HepG2 (cell line): Measurements from ENCODE around the gene CD320. TPM values are rescaled to one million over a fixed set of nuclear protein-coding genes. Genes with fewer than 3 reads are reported as not detected.

Experiments used
- ATAC-seq: fragments of 200-7000 bp; cut with Tn5 transposase; 3 replicates; pipeline ENCODE4 v1.9.1; 2020; ENCODE audit warnings: mild to moderate bottlenecking, moderate library complexity
- BruUV-seq: library from RNA; stranded (reverse); fragments of 400-500 nt; replicated peaks from 2 replicates; lab custom pipeline; 2021; lab: Mats Ljungman, UMichigan
- CTCF ChIA-PET: fragments of 300-600 bp; formaldehyde crosslinking; extraction: SDS; loops from one replicate; lab custom pipeline; 2021; ENCODE audit warnings: low total read pairs, inconsistent platforms, low intra/inter-chr PET ratio; lab: Yijun Ruan, JAX
- POLR2A ChIA-PET: fragments of 350-600 bp; sonication (Branson Sonifier 250); formaldehyde crosslinking; loops from one replicate; lab custom pipeline; 2020; ENCODE audit warnings: antibody characterized with exemption, inconsistent platforms; lab: Yijun Ruan, JAX
- DNase-seq: peaks from one replicate; pipeline ENCODE4 v3.0.0-alpha.2; 2015; ENCODE audit warnings: low spot score
- FAIRE-seq: peaks from 3 replicates; lab custom pipeline; 2011; peaks lifted over from hg19 to GRCh38; lab: Jason Lieb, UNC
- H2AFZ ChIP-seq: one replicate; pipeline ENCODE4 v1.6.1; 2011; ENCODE audit warnings: low read length, inconsistent platforms
- H3K27ac ChIP-seq: fragments of 300-600 bp; 3 replicates; pipeline ENCODE4 v1.8.0; 2011; ENCODE audit warnings: mixed run types, mild to moderate bottlenecking, mixed read lengths, low read length, inconsistent platforms; ENCODE audit not compliant: insufficient read depth; ENCODE audit errors: extremely low read length
- H3K27me3 ChIP-seq, 2 experiments: fragments of 200-600 bp in 1 of 2; 2 replicates in 1 of 2; 3 replicates in 1 of 2; pipeline versions ENCODE4 v1.6.0 to v1.8.0; 2011; ENCODE audit warnings: low read length in 2 of 2, mild to moderate bottlenecking in 2 of 2, moderate library complexity in 2 of 2, inconsistent platforms in 1 of 2; ENCODE audit not compliant: insufficient read depth in 2 of 2, control insufficient read depth in 1 of 2
- H3K36me3 ChIP-seq, 2 experiments: fragments of 200-600 bp in 1 of 2; replicated peaks in 1 of 2; 2 replicates in 1 of 2; 3 replicates in 1 of 2; pipeline versions ENCODE4 v1.5.1 to v1.8.0; 2011; ENCODE audit warnings: low read length in 2 of 2, inconsistent platforms in 1 of 2; ENCODE audit not compliant: insufficient read depth in 2 of 2, control insufficient read depth in 1 of 2
- H3K4me1 ChIP-seq: 2 replicates; pipeline ENCODE4 v1.5.1; 2012; ENCODE audit warnings: low read length, inconsistent platforms; ENCODE audit not compliant: insufficient read depth
- H3K4me2 ChIP-seq: 2 replicates; pipeline ENCODE4 v1.6.0; 2011; ENCODE audit warnings: low read depth, low read length, inconsistent platforms
- H3K4me3 ChIP-seq, 3 experiments: fragments of 200-600 bp in 1 of 3; sonication (generic), shearing (Covaris generic) in 1 of 3; replicated peaks in 1 of 3; 2 replicates each; pipeline ENCODE4 v1.5.1; 2011 to 2016; ENCODE audit warnings: low read length in 3 of 3, inconsistent platforms in 2 of 3, low read depth in 2 of 3, mild to moderate bottlenecking in 2 of 3, control low read depth in 1 of 3, mixed read lengths in 1 of 3; ENCODE audit not compliant: insufficient read depth in 1 of 3
- H3K79me2 ChIP-seq: one replicate; pipeline ENCODE4 v1.6.1; 2011; ENCODE audit warnings: low read length, inconsistent platforms; ENCODE audit not compliant: insufficient read depth
- H3K9ac ChIP-seq: 2 replicates; pipeline ENCODE4 v1.6.0; 2011; ENCODE audit warnings: mild to moderate bottlenecking, low read depth, low read length, inconsistent platforms; ENCODE audit not compliant: insufficient read depth
- H3K9me3 ChIP-seq: 2 replicates; pipeline ENCODE4 v1.5.1; 2012; ENCODE audit warnings: mild to moderate bottlenecking, low read length
- H4K20me1 ChIP-seq: 2 replicates; pipeline ENCODE4 v1.6.0; 2011; ENCODE audit warnings: inconsistent platforms, mild to moderate bottlenecking, low read length, moderate library complexity; ENCODE audit not compliant: insufficient read depth
- AGO2 ChIP-seq: fragments of 200-400 bp; formaldehyde crosslinking; optimal IDR thresholded peaks from 2 replicates; pipeline ENCODE3; 2017; ENCODE audit warnings: mild to moderate bottlenecking, low read depth, low read length, moderate library complexity
- ELF4 ChIP-seq: sonication (generic); formaldehyde crosslinking; IDR thresholded peaks from 2 replicates; pipeline ENCODE4 v1.5.0; 2020; ENCODE audit warnings: missing genetic modification reagents, mild to moderate bottlenecking, moderate library complexity, borderline replicate concordance
- ERF ChIP-seq: IDR thresholded peaks from 2 replicates; pipeline ENCODE4 v1.6.1; 2018; ENCODE audit warnings: missing biosample characterization, missing genetic modification reagents
- POLR2A ChIP-seq, 2 experiments: IDR thresholded peaks; 2 replicates each; pipeline ENCODE4 v1.6.1; 2011; ENCODE audit warnings: low read depth in 2 of 2, low read length in 2 of 2, mild to moderate bottlenecking in 1 of 2, moderate library complexity in 1 of 2; ENCODE audit not compliant: insufficient read depth in 1 of 2
- RBFOX2 ChIP-seq: fragments of 200-400 bp; formaldehyde crosslinking; IDR thresholded peaks from 2 replicates; pipeline ENCODE4 v1.6.1; 2017; ENCODE audit warnings: low read depth, mild to moderate bottlenecking, low read length
- REL ChIP-seq: sonication (generic); formaldehyde crosslinking; conservative IDR thresholded peaks from 2 replicates; pipeline ENCODE4 v1.8.0; 2022; ENCODE audit warnings: mild to moderate bottlenecking, missing genetic modification reagents, moderate library complexity
- SSRP1 ChIP-seq: IDR thresholded peaks from 2 replicates; pipeline ENCODE4 v1.6.1; 2016; ENCODE audit warnings: control low read depth
- THAP9 ChIP-seq: sonication (generic); formaldehyde crosslinking; IDR thresholded peaks from 2 replicates; pipeline ENCODE4; 2020; ENCODE audit warnings: missing genetic modification reagents, mild to moderate bottlenecking, borderline replicate concordance
- ZFAT ChIP-seq: sonication (generic); formaldehyde crosslinking; conservative IDR thresholded peaks from 2 replicates; pipeline ENCODE4 v1.8.1; 2023; ENCODE audit warnings: missing genetic modification reagents, inconsistent platforms
- ZNF3 ChIP-seq: IDR thresholded peaks from 2 replicates; pipeline ENCODE4 v1.7.0; 2017; ENCODE audit warnings: inconsistent platforms
- ZNF503 ChIP-seq: sonication (generic); formaldehyde crosslinking; IDR thresholded peaks from 2 replicates; pipeline ENCODE4 v1.4.0; 2020; ENCODE audit warnings: missing genetic modification reagents
- ZNF788 ChIP-seq: sonication (generic); formaldehyde crosslinking; IDR thresholded peaks from 2 replicates; pipeline ENCODE4 v1.5.0; 2020; ENCODE audit warnings: mild to moderate bottlenecking, missing genetic modification reagents, borderline replicate concordance
- WGBS: methylation state at CpG from one replicate; pipeline ENCODE4 v1.1.6; 2017; ENCODE audit warnings: low lambda C conversion rate; 5-methylcytosine and 5-hydroxymethylcytosine counted together
- in situ Hi-C: cut with HindIII; loops from 2 replicates; pipeline ENCODE4 v1.10.0; 2017; ENCODE audit warnings: low pct_unique_long_range_greater_than_20kb; ENCODE audit not compliant: extremely low pct_ligation_motif_present
- intact Hi-C: fragments of 100-400 bp; cut with micrococcal nuclease; formaldehyde crosslinking; loops from one replicate; pipeline ENCODE4 v1.10.0; 2022; ENCODE audit not compliant: unreplicated experiment
- polyA plus RNA-seq, 8 experiments: library from polyadenylated mRNA; depleted of rRNA in 3 of 8; stranded (reverse) in 7 of 8; unstranded in 1 of 8; fragments of >200 nt; fragmentation: Illumina TruSeq in 4 of 8; extraction: Trizol in 4 of 8; gene quantifications; 2 replicates each; pipeline versions ENCODE4 v1.2.1 to v1.2.3, GENCODE V29; 2011 to 2016; ENCODE audit warnings: low read depth in 4 of 8, missing spikeins in 1 of 8, mixed read lengths in 1 of 8; ENCODE audit not compliant: insufficient read depth in 1 of 8
- total RNA-seq, 5 experiments: library from RNA; depleted of rRNA; stranded (reverse); fragments of >200 nt; fragmentation: Illumina TruSeq; extraction: Trizol; gene quantifications; 2 replicates each; pipeline ENCODE4 v1.2.3, GENCODE V29; 2016; ENCODE audit warnings: low read depth in 1 of 5

The CD320 gene
- total and polyA plus RNA-seq, 2 of the 13 experiments (the other 11 are each of a cell fraction or from before 2014, with no cell fraction given): 83.1 to 99.9 TPM

- 0 out of 2 replicates have a peak, but pooled peaks have one; percentile 34 for TF ChIP-seq RBFOX2
- TF ChIP-seq REL: 0 out of 2 replicates have a peak, but pooled peaks have one; percentile 2
- 0 out of 2 replicates have a peak, but pooled peaks have one; percentile 28 for TF ChIP-seq SSRP1 (CRISPR knock-in tag)
- no peak for TF ChIP-seq ZNF503 (CRISPR knock-in tag)
- peaks cover under 1 to 6% of the 10 kb centered on the region in 2 experiments; a peak in 3 of 5 replicates for H3K27me3 ChIP-seq
- H3K36me3 ChIP-seq: peaks cover 0 to 17% of the 10 kb centered on the region in 2 experiments; a peak in 3 of 5 replicates
- peak overlapping the region; percentile 88 for H3K27ac ChIP-seq
- H3K4me1 ChIP-seq: peaks cover 36% of the 10 kb centered on the region
- ChIA-PET CTCF (no interaction called here), POLR2A (interaction anchor here (1.1 to 6.5 kb wide), 6 partner anchors 16 to 191 kb away, joined by 3 to 39 read pairs (median 7); partner anchors contain the start of genes CD320, RAB11B and ZNF414)
- peak overlapping the region; percentile 78 for H3K4me2 ChIP-seq
- H3K9ac ChIP-seq: peak overlapping the region; percentile 99
- DNase-seq (no peak), FAIRE-seq (no peak), ATAC-seq (no peak)
- in situ Hi-C loops (no loop called here), intact Hi-C loops (no loop called here)
- H3K79me2 ChIP-seq: peaks cover 34% of the 10 kb centered on the region
- 48% methylated on average over 3 of the region's 7 CpGs for WGBS
- peaks cover 19% of the 10 kb centered on the region for H4K20me1 ChIP-seq
- no peaks in the 10 kb centered on the region for H3K9me3 ChIP-seq
- BruUV-seq: no TSS peak
- H3K4me3 ChIP-seq: peak overlapping the region; percentile 69 to 97 (median 82)
- H2AFZ ChIP-seq: no peak overlapping the region
Measured at GRCh38 chr19:8322638-8322997, 14.5 kb upstream of the CD320 start.

- in situ Hi-C loops: no loop called here
- Histone ChIP-seq H4K20me1 (peaks cover 19% of the 10 kb centered on the region), H3K4me3 (peak overlapping the region; percentile 69 to 97 (median 82)), H3K9ac (peak overlapping the region; percentile 99), H3K4me1 (peaks cover 36% of the 10 kb centered on the region), H2AFZ (no peak overlapping the region), H3K79me2 (peaks cover 34% of the 10 kb centered on the region), H3K9me3 (no peaks in the 10 kb centered on the region), H3K27ac (peak overlapping the region; percentile 88), H3K4me2 (peak overlapping the region; percentile 78), H3K27me3 (peaks cover 0 to 4% of the 10 kb centered on the region in 2 experiments; a peak in 2 of 5 replicates), H3K36me3 (peaks cover 0 to 17% of the 10 kb centered on the region in 2 experiments; a peak in 3 of 5 replicates)
- no peak for FAIRE-seq
- no TSS peak for BruUV-seq
- CTCF ChIA-PET: no interaction called here
- no peak for ATAC-seq
- intact Hi-C loops: no loop called here
- 4% methylated on average over 29 of the region's 30 CpGs for WGBS
- POLR2A ChIA-PET: interaction anchor here (0.7 to 6.5 kb wide), 20 partner anchors 8 to 192 kb away, joined by 3 to 39 read pairs (median 5); partner anchors contain the start of genes CD320, MARCHF2, RAB11B and ZNF414
- DNase-seq: no peak
- no peak for TF ChIP-seq ZFAT (CRISPR knock-in tag)
- 0 out of 2 replicates have a peak, but pooled peaks have one; percentile 41 for TF ChIP-seq ZNF3 (CRISPR knock-in tag)
- no peak for TF ChIP-seq THAP9 (CRISPR knock-in tag)
- 0 out of 2 replicates have a peak, but pooled peaks have one; percentile 12 for TF ChIP-seq REL
- 0 out of 2 replicates have a peak, but pooled peaks have one; percentile 8 for TF ChIP-seq ZNF788 (CRISPR knock-in tag)
- 0 out of 2 replicates have a peak, but pooled peaks have one; percentile 10 for TF ChIP-seq ERF (CRISPR knock-in tag)
- peak; percentile 39 for TF ChIP-seq AGO2
- TF ChIP-seq ELF4 (CRISPR knock-in tag): 0 out of 2 replicates have a peak, but pooled peaks have one; percentile 42
- peak; percentile 37 for TF ChIP-seq RBFOX2
- TF ChIP-seq POLR2A (IDR thresholded peaks at IDR 0.05; ENCODE audit: insufficient read depth in 1 of 2, low read depth in 2 of 2, low read length in 2 of 2): 0 out of 4 replicates have a peak, but pooled peaks of 1 of the 2 experiments have one; percentile 3
Measured at GRCh38 chr19:8321986-8322637, 14.0 kb upstream of the CD320 start.
